CD4-positive, alpha-beta T cell treated with Interleukin-15 for 1 hour (primary cell): ENCODE measurements around the gene TMEM132E.

Source experiments
- DNase-seq: peaks from one replicate; pipeline ENCODE4 v3.0.0-alpha.2; 2020

Gene TMEM132E

DNA sequence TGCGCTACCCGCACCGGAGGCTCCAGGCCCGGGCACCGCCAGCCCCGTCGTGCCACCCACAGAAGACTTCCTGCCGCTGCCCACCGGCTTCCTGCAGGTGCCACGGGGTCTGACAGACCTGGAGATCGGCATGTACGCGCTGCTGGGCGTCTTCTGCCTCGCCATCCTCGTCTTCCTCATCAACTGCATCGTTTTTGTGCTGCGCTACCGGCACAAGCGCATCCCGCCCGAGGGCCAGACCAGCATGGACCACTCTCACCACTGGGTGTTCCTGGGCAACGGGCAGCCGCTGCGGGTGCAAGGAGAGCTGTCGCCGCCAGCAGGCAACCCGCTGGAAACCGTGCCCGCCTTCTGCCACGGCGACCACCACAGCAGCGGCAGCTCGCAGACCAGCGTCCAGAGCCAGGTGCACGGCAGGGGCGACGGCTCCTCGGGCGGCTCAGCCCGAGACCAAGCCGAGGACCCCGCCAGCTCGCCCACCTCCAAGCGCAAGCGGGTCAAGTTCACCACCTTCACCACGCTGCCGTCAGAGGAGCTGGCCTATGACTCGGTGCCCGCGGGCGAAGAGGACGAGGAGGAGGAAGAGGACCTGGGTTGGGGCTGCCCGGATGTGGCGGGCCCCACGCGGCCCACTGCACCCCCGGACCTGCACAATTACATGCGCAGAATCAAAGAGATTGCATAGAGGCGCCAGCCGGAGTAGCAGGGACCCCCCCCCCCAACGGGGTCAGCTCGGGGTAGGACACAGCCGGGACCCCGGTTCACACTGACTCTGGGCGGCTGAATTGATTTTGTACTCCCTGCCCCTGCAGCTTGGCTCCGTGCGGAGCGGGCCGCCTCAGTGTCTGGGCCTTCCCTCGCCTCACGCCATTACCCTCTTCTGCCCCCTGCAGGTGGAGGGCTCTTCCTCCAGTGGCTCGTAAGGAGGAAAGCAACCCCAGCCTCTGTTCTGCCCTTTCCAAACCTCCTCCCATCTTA is 58.5 kb downstream of the TMEM132E start:
- DNase-seq, result peak; percentile 73

DNA sequence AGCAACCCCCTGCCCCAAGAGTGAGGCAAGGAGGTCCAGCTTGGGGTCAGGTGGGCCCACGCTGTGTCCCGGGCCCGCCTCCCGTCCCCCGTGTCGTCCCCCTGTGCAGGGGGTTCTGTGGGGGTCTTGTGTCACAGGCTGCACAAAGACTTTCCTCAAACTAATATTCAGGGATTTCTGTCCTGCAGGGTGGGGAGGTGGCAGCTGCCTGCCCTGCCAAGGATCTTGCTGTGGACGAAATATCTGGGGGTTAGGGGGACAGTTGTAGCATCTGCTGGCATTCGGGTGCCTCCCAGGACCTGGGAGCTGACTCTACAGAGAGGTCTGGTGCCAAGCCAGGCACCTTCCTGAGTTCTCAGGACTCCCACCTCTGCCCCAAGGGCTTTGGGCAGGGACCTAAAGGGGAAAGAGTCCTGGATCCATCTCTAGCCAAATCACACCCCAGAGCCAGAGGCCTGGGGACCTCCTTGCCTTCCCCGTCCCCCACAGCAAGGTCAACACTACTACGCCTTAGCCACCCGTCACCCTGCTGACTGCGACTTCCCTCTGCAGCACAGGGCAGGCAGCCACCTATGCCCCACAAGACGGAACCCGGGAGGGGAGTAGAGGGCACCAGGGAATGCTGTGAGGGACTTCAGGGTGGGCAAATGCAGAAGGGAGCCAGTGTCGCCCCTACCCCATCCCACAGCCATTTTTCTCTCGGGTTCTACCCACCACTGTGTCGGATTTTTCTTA is 59.3 kb downstream of the TMEM132E start:
- no peak for DNase-seq

DNA sequence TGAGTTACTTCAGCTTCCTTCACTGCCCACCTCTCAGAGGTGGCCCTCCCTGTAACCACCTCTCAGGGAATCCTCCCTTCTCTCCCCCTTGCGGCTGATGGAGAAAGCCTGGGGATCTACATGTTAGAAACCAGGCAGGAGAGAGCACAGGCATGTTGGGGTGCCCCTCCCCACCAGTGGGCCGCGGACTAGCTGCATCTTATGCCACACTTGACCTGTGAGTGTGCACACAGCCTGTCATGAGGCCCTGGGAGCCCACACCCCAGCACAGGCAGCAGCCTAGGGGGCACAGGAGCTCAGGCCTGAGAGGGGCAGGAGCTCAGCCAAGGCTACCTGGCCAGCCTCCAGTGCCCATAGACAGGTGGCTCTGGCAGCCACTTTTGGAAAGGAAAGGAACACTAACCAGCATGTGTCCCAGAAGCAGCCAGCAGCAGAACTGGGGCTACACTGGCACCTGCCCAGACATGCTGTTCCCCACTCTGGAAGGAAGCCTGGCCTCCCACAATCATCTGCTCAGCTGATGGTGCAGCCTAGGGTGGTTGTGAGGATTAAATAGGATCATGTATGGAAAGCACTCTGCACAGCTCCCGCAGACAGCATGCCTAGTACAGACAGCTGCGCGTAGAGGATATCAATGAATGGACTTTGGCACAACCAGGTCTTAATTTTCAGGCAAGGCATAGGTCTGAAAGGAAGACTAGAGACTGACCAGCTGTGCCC is 60.5 kb downstream of the TMEM132E start:
- no peak for DNase-seq

DNA sequence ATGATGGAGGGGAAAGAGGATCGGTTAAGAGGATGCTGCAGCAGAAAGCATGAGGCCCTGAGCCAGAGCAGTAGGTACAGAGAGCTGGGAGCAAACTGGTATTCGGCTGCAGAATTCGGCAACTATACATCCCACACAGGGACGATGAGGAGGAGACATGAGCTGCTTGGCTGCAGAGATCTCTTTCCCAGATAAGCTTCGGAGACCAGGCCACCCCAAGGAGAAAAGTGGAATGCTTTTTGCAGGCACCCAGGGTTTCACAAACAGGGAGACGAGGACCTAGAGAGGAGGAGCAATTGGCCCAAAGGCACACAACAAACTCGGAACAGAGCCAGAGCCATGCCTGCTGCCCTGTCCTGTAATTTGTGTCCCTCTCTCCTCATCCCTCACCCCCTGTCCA is 62.0 kb downstream of the TMEM132E start:
- no peak for DNase-seq

DNA sequence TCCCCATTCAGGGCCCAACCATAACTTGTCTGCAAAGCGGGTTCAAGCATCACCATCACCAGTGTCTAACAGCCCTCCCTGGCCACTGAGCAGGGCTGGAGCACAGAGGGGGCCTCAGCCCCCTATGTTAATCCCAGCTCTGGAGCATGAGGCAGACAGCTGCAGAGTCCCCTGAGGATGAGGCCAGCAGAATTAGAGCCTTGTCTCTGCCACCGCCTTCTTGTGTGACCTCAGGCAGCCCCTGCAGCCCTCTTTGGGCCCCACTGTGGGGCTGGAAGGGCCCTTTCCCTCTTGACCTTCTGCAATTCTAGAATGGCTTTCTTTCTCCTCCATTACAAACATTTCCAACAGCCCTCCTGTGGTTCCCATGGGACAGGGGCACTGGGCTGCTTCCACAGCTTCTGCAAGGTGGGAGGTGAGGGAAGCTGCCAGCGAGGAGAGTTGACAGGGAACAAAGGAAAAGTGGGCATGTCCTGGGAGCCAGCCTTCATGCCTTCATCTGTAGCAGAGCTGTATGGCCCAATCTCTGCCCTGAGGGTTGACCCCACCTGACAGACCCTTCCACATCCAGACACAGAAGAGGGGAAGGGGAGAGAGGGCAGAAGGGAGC is 65.7 kb downstream of the TMEM132E start:
- no peak for DNase-seq

DNA sequence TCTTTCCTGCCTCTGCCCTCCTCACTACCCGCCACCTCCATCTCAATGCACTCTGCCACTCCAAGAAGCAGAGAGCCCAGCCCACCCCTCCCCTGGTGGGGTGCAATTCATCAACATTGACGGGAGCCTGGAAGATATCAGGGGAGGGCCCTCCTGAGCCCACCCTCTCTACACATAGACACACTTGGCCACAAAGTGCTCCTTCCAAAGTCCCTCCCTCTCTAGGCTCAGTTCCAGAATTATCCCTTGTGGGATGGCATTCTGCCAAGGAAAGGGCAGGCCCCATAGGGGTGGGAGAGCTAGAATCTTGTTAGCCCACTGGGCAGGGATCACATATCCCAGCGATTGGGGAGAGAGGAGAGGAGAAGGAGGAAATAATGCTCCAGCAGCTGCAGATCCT is 66.2 kb downstream of the TMEM132E start:
- no peak for DNase-seq

DNA sequence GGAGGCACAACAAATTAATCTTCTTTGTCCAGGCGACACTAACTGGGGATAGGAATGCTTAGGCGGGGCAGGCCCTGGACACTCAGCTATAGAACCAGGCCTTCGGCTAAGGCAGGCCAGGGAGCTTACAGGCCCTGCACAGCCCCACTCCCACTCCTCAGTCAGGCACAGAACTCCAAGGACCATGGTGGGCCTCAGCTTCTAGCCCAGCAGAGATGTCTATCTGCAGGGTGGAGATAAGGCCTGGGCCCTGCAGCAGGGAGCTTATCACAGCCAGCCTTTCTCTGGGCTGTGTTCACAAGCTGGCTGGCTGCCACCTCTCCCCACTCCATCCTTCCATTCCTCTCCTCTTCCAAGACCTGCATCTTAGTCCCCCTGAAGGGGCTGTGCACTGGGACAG is 68.1 kb downstream of the TMEM132E start:
- no peak for DNase-seq

DNA sequence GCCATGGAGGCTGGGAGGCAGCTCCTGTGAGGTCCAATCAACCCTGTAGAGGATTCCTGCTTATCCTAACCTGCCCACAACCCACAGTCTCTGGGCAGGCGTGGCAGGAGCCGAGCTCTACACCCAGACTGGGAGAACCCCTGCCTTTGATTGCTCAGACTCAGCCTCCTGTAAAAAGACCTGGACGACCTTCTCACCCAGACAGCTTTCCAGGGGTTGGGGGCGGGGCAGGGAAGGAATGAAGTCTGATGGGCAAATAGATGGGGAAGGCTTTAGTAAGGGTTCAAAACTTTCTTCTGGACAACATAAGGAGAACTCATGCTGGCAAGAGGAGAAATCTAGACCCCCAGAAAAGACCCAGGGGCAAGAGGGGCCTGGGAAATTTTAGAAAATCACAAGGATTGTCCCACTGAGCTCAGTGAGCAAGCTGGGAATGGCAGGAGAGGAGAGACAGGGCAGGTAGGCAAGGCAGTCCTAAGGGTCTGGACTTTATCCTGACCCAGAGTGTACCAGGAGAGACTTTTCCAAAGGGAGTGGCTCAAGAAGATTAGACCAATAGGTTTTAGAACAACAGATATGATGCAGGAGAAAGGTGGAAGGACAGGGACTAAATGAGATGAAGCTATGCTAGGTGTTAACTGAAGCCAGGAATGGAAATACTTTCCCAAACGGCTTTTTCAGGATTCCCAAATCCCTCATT is 70.8 kb downstream of the TMEM132E start:
- DNase-seq, result no peak

DNA sequence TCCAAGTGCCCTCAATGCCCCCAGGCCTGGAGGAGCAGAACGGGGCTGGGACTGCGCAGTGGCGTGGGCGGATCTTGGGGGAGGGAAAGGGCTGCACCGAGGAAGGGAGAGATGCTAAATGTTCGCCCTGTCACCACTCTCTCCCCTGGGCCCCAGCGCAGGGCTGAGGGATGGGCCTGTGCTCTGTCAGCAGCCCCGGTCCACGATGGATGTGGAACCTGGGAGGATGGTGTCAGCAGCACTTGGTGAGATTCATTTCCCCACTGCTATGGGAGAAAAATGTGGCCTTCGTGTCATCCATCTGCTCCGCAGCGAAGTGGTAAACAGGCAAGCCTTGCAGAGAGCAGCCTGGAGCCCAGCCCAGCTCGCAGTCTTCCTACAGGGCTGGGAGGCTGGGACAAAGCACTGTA is 72.0 kb downstream of the TMEM132E start:
- DNase-seq, result no peak

DNA sequence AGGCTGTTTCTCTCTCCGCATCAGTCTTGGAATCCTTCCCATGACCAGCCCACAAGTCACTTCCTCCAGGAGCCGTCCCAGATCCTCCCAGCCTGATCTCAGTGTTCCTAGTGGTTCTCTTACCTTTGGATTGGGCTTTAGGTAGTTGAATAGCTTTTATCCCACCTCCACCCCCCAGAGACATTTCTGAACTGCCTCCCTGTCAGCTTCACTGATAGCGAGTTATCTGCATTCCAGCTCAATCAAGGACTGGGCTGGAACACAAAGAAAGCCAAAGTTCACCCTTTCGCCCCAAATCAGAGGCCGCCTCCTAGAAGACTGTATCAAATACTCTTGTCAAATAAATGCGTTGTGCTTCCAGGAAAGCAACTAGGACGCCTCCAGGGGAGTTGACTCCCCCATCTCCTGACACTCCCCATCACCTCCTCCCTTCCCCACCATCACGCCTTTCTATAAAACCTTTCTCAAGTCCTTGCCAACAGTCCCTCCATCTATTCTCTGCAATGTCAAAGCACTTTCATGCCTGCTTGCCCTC is 72.7 kb downstream of the TMEM132E start:
- no peak for DNase-seq

DNA sequence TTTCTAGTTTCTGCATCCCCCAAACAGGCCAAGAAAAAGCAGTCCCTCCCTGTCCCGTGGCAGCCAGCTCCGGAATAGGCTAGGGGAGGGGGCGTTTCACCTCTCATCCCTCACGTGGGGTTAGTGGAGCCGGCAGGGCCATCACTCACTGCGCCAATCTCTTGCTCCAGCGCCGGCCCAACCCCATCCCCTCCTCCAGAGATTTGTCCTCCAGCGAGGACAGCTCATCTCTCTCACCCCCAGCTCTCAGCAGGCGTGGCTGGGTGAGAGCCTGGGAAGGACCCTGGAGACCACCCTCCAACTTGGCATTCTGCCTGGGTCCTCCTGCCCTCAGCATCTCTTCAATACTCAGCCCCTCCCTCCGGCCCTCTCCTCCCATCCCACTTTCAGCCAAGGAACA is 74.1 kb downstream of the TMEM132E start:
- no peak for DNase-seq

DNA sequence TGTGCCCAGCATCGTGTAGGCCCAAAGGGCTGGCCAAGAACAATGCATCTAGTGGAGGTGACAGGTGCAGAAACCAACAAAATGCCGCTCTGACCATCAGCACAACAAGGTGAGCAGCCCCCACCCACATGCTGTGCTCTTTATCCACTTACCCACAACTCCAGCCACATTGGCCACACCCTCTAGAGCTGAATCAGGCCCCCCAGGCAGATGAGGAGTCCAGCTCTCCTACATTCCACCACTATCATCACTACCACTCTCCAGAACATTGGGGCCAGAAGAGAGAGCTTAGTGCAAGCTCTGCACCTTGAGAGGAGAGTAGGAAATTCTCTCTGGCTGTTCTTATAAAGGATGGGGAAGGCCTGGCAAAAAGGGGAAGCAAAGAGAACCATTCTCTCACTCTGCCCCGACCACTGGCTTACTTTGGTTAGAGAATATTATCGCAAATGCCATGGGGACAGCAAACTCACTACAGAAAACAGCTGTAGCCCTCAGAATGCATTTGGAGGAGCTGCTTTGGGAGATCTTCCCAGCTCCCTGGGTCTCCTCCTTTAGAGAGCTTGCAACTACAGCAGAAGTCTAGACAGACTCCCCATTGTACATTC is 75.0 kb downstream of the TMEM132E start:
- DNase-seq, result no peak

DNA sequence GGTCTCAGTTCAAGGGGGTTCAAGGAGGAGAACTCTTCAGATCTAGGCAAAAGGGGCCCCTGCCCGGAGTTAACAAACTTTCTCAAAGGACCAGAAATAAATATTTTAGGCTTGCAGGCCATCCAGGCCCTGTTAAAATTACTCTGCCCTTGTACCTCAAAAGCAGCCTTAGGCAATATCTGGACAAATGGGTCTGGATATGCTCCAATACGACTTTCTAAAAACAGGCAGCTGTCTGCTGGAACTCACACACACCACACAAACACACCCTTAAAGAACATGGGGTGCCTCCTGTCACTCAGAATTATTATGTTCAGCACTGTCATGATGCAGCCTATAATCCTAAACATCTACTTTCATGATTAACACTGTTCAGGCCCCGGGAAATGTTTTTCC is 75.5 kb downstream of the TMEM132E start:
- DNase-seq, result no peak

DNA sequence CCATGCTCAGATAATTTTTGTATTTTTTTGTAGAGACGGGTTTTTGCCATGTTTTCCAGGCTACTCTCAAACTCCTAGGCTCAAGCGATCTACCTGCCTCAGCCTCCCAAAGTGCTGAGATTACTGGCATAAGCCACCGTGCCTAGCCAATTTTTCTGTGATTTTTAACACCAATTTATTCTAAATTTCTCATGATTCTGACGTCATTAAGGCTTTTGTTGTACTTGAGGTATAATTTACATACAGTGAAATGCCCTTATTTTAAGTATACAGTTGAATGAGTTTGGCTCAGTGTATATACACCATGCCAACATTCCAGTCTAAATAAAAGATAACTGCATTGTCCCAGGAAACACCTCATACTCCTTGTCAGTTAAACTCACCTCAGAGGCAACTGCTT is 77.4 kb downstream of the TMEM132E start:
- DNase-seq, result no peak

DNA sequence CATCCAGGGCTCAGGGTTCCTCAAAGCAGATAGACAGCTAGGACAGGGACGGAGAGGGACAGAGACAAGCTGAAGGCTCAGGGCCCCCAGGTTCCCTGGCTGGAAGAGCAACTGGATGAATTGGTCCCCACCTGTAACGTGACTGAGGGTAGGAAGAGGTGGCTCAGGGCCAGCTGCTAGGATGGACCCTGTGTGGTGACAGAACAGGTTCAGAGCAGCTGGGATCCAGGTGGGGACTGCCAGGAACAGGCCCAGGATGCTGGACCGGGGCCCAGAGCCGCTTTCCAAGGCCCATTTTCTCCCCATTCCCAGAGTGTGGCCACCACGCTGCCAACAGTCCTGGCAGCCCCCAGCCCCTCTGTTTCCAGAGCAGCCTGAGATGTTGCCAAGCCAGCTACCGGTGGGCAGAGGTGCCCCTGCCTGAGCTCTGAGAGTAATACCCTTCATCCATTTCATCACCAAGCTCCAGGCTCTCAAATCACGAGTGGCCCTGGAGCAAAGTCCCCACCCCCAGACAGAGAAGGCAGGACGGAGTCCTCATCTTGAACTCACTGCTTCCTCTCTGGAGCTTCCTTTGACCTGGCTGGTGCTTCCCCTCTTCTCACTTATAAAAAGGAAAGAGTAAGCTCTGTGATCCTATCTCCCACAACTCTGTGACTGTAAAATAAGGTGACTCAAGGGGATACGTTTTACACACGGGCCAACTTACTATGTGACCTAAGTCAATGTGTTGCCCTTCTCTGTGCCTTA is 79.6 kb downstream of the TMEM132E start:
- DNase-seq, result no peak

DNA sequence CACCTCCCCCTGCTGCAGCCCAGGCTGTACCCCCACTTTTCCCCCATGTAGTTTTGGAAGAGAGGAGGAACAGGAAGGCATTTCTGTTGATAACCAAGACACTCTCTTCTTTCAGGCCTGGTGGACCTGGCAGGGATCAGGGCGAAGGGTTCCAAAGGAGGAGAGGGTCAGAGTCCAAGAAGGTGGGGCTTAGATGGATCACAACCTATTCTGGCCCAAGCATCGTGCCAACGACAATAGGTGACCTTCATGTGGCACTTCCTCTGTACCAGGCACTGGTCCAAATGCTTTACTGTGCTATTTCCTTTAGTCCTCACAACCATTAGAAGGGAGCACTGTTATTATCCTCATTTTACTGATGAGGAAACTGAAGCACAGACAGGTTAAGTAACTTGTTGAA is 84.3 kb downstream of the TMEM132E start:
- no peak for DNase-seq

DNA sequence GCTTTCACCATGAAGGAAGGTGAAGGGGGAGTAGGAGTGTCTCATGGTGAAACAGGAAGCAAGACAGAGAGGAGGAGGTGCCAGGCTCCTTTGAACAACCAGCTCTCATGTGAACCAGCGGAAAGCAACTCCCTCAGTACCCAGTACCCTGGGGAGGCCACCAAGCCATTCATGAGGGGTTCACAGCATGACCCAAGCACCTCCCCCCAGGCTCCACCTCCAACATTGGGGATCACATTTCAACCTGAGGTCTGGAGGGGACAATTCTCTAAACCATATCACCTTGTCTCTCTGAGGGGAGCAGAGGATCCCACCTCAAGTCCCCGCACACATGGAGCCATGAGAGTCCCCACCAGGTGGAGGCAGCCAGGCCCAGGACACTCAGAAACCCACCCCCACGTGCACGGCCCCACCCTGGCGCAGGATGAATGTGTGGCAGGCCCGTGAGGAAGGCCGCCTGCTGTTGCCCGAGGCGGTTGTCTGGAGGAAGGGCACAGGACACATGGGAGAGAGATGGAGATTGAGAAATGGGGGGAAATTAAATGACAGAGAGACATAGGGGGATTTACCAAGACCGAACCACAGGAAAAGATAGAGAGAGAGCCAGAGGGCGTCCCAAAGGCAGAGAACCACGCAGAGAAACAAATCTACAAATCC is 85.9 kb downstream of the TMEM132E start:
- peak; percentile 12 for DNase-seq

DNA sequence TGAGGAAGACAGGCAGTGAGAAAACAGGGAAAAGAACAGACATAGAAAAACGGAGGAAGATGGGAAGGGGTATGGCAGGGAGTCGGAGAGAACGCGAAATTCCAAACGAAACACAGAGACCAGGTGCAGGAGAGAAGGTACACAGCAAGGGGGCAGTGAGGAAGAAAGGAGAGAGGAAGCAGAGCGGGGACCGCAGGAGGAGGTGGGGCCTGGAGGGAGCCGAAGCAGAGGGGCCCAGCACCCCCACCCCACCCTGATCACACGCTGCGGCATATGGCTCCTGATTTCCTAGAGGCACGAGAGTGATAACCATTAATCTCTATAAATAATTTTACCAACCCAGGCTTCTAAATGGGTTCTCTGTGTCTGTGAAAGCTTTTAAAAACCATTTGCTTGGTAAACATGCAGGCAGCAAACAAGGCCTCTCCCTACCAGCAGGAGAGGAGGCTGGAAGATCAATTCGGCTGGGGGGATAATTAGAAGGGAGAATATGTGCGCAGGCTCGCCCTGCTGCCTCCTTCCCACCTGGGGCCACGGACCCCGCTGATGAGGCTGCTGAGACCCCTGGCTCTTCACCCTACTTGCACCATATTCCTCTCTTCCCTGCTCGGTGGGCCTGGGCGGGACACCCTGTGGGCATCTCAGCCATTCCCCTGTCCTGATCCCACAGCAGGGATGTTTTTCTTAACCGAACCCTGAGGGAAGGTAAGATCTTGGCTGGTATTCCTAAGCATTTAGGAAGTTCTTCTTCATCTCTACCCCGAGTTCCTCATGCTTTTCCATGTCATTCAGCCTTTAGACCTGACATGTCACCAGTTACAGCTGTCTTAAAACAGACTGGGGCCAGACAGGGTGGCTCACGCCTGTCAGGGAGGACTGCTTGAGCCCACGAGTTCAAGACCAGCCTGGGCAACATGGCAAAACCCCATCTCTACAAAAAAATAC is 86.7 kb downstream of the TMEM132E start:
- no peak for DNase-seq

DNA sequence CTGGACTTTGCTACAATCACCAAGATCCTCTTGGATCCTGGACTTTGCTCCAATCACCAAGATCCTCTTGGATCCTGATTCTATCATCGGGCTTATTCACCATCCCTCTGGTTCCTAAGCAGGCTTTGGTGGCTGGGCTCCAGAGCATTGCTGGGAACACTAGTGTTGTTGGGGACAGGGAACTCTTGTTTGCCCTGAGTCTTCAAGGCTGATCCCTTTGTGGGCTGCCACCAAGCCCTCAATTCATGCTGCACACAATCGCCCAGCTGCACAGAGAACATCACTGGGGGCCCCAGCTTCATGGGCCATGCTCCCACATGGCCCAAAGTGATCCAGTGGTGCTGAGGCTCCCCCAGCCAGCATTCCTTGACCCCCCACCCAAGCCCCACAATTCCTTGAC is 88.3 kb downstream of the TMEM132E start:
- DNase-seq, result no peak
